ENCODE data around the gene CD96. TPM values are rescaled to one million over a fixed set of nuclear protein-coding genes. Genes with fewer than 3 reads are reported as not detected.
A peak's percentile ranks its signal among the peaks of the same experiment; 100 is the strongest.
"Not testable (repeated sequence)": the region's sequence is repeated elsewhere in the genome, so short reads cannot be mapped to it uniquely, and the experiment has no call there.

The CD96 gene
- polyA plus RNA-seq, 3 donors = 0.45 to 1.7 (median 1.7) TPM

DNA sequence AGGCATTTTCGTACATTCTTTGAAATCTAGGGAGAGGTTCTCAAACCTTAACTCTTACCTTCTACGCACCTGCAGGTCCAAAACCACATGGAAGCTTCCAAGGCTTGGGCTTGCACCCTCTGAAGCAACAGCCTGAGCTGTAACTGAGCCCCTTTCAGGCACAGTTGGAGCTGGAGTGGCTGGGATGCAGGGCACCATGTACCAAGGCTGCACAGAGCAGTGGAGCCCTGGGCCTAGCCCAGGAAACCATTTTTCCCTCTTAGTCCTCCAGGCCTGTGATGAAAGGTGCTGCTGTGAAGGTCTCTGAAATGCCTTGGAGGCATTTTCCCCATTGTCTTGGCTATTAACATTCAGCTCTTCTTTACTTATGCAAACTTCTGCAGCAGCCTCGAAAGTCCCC is 120.0 kb downstream of the CD96 start:
- no peak for DNase-seq (ENCODE audit: extremely low read depth in 1 of 11, low read depth in 9 of 11, low spot score in 4 of 11)

DNA sequence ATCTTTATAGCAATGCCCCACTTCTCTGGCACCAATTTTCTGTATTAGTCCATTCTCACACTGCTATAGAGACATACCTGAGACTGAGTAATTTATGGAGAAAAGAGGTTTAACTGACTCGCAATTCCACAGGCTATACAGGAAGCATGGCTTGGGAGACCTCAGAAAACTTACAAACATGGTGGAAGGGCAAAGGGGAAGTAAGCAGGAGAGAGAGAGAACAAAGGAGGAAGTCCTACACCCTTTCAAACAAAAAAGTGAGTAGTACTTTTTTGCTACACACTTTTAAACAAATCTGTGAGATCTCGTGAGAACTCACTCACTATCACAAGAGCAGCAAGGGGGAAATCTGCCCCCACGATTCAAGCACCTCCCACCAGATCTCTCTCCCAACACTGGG is 120.9 kb downstream of the CD96 start:
- DNase-seq (ENCODE audit: extremely low read depth in 1 of 11, low read depth in 9 of 11, low spot score in 4 of 11) = no peak

DNA sequence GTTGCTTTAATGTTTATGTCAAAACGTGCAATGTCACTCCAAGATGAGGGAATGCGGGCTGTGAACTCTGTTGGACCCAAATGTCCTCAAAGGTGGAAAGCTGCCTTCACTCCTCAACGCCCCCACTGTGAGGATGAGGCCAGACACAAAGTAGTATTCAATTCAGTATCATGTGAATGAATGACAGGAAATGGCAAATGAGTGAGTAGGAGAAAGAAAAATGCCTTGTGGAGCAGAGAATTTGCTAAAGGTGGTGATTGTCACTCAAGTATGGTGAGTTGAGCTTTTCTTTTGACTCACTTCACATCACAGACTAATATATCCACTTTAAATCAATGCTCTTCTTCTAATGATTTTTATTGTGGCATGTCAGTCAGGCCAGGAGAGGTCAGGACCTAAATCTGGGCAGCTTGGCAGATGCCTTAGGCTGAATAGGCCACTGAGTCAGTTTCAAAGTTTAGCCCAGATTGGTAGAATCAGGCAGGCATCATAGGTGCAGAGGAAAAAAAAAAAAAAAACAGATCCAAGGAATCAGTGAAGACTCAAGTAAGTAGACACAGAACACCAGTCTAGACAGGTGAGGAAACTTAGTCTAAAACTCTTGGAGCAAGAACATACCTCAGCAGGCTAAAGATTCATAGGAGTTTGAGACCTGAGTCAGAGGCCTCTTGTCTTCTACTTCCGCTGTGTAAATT is 124.2 kb downstream of the CD96 start:
- no peak for DNase-seq (ENCODE audit: extremely low read depth in 1 of 11, low read depth in 9 of 11, low spot score in 4 of 11)

DNA sequence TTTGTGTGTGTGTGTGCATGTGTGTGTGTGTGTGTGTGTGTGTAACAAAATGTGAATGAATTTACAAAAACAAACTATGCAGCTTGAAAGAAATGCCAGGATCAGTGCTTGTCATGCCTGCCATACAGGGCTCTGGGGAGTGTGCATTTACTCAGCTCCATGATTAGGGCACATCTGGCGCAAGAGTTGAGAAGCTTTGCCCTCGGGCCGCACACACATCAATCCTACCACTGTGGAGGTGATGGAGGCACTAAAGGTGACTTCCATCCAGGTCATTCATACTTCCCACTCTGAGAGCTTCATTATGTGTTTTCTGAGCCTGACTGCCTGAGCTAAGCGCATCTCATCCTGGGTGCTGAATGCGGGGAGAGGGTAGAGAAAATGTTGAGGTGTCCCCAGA is 125.2 kb downstream of the CD96 start:
- no peak for DNase-seq (ENCODE audit: extremely low read depth in 1 of 11, low read depth in 9 of 11, low spot score in 4 of 11)

DNA sequence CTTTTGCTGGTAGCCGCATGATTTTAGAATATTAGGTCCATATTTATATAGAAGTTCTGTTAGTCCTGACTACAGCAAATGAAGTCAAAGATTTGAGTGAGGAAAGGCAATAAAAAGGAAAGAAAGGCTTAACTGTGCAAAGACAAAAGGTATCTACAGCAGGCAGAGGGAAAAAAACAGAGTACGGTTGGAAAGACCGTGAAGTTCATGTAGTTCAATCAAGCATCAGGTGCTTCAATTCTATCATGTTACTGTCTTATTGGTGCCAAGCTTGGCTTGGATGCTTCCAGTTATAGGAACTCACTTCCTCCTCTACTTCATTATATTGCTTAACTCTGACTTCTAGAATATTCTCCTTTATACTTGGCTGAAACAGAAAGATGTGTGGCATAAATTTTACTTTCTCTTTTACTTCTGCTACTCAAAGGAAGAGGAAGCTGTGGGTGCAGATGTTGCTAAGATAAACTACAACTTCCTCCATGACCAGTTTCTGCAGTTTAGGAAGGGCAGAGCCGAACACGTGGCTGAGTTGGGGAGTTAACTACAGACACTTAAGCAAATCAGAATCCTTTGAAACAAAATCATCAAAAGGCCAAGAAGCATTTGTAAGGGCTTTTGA is 125.7 kb downstream of the CD96 start:
- DNase-seq (ENCODE audit: extremely low read depth in 1 of 11, low read depth in 9 of 11, low spot score in 4 of 11) = no peak

DNA sequence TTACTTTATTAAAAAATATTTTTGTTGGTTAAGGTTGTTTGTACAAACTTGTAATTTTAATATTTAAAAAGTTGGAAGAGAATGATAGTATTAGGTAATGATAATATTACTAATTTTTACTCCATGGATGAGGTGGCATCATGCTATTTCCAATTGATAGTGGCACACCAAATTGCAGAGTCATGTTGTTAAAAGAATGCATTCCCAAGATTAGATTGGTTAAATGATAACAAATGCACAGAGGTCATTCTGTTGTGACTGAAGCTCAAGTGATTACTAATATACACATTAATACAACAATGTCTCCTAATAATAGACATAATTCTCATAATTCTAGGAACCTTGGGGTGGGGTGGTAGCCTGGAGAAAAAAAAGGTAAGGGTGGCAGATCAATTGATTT is 126.3 kb downstream of the CD96 start:
- no peak for DNase-seq (ENCODE audit: extremely low read depth in 1 of 11, low read depth in 9 of 11, low spot score in 4 of 11)

DNA sequence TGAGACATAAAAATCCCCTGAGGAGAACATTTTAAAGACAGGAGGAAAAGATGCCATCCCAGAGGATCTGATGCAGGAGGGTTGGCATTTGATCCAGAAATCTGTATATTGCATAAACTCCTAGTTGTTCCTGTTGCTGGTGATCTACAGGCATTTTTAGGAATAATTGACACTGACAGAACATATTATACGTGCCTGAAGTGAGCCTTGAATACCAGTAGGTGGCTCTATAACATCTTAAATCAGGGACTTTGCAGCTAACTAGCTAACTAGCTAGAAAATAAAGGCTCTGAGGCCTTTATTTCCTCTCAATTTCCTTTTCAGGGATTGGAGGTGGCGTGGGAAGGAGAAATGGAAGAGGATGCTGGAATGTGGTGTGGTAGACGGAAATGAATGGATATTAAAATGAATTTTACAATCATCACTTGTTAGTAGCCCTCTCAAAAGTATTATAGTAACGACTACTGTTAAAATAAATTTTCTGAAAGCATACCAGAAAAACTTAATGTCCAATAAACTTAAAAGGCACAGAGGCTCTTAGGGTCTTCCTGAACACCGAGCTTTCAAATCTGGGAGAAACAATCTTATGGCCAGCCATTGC is 127.0 kb downstream of the CD96 start:
- peak in 4 of 11 donors; percentile 12 to 44 (median 26) for DNase-seq (ENCODE audit: extremely low read depth in 1 of 11, low read depth in 9 of 11, low spot score in 4 of 11)

DNA sequence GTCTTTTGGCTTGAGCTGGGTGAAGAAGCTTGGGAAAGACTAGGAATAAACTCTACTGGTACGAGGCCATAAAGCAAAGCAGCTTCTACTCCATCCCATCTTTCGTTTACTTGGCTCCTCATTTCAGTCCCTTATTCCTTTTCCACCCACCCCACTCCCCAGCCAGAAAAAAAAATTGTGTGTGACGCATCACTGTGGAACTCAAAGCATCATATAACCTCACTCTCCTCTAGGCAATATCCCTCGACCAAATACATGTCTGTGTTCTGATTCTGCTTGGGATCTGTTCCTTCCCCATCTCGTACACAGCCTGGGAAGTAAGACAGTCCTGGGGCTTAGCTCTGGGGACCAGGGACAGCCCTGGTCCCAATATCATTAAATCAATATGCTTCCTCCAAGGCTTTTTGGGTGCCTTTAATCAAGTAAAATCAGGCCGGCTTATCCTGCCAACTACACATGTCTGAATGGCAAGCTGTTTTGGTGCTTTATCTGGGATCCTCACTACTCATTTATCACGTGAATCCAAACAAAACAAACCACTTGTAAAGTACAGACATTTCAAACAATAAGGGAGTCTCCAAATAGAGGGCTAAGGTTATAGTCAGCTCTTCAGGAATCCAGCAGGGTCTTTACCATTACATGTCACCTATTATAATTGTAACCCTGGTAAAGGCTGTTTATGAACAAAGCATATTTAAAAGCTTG is 128.1 kb downstream of the CD96 start:
- DNase-seq (ENCODE audit: extremely low read depth in 1 of 11, low read depth in 9 of 11, low spot score in 4 of 11) = no peak

DNA sequence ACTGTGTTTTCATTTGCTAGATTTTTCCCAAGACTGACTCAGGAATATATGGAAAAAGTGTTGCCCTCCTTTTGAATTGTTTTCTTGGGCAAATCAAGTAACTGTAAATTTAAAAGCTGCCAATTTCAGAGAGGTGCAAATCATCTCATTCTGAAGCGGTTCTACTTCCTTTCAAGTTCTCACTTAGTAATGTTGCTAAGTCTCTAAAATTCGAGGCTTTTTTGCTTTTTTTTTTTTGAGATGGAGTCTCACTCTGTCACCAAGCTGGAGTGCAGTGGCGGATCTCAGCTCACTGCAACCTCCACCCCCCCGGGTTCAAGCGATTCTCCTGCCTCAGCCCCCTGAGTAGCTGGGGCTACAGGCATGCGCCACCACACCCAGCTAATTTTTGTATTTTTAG is 130.5 kb downstream of the CD96 start:
- not testable (repeated sequence) for DNase-seq (ENCODE audit: extremely low read depth in 1 of 11, low read depth in 9 of 11, low spot score in 4 of 11)

DNA sequence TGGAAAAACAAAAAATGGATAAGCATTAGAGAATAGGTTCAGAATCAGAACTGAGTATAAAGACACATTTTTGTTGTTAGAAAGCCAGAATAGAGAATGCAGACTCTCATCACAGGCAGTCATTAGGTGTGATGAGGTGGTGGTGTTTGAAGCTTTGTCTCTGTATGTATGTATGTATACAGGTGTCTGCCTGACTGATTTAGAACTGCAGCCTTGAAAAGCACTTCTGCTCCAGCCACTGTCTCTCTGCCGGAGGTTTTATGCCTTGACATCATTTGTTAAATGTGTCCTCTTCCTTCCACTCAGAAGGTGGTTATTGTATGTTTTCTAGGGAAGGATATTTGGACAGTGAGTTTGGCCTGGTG is 133.8 kb downstream of the CD96 start:
- DNase-seq (ENCODE audit: extremely low read depth in 1 of 11, low read depth in 9 of 11, low spot score in 4 of 11) = no peak

DNA sequence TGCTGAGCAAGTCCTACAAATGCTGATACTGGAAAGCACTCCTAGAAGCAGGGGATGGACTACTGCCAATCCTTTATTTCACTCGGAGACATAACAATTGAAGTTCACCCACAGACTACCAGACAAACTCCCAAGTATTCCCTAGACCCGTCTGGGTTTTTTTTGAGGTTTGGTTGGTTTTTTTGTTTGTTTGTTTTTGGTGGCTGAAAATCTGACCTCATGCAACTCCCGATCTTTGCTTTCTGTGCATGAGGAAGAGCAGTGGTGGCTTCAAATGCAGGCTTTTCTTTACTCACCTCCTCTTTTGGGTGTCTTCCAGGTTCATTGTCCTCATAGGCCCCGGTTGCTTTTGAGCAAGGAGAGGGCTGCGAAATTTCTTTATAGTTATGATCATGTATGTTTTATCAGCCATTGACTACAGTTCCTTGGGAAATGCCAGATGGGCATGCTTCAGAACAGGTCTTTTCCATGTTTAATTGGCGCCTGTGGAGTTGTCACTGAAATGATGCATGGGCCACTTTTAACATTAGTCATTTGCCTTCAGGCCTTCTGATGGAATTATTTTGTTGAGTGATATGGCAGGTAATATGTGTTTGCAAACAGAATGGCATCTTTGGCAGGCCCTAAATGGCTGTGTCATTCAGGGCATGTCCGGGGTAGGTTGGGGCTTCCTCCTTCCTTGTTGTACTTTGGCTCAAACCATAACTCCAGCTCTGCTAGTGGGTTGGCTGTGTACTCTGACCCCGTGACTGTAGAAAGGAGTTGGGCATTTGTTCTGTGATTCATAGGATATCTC is 134.4 kb downstream of the CD96 start:
- no peak for DNase-seq (ENCODE audit: extremely low read depth in 1 of 11, low read depth in 9 of 11, low spot score in 4 of 11)

DNA sequence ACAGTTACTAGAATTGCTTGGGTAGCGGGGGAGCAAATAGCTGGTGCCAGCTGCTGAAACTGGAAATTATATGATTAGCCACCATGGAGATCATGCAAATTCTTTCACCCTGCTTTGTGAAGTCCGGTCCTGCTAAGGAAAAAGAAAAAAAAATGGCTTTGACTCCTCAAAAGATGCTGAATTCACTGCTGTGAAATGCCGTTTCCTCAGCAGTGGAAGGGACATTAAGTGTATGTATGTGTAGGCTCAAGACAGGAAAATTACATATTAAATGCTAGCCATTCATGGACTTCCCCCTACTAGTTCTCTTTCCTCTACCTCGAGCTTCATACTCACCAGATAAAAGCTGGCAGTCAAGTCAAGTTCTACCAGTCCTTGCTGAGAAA is 135.0 kb downstream of the CD96 start:
- DNase-seq (ENCODE audit: extremely low read depth in 1 of 11, low read depth in 9 of 11, low spot score in 4 of 11) = no peak

DNA sequence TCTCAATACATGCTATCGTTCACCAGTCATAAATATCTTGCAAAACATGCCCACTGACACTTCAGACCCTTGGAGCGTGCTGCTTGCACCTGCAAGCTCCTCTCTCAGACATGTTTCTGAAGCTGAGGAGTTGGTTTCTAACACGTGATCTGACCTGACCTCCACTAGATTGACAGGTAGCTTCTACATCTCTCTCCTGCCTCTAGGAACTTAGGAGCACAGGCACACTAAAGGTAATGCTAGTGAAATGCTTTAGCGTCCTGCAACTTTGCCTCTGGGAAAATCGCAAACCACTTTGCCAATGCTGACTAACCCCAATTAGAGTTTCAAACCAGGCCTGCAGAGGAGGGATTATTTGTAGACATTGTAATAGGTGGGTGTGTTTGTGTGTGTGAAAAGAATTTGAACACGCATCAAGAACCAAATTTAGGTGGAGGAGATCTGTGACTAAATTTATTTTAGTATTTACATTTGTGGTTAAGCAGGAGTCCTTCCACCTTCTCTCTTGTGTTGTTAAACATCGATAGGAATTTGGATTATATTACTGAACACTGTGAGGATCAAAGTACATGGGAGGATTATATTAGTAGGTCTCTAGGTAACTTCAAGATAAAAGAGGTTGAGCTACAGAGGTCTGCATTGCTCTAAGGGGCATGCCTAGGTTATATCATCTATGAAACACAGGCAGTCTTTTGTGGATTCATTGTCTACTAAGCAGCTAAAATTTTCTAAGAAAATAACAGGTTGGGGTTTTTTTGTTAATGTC is 139.8 kb downstream of the CD96 start:
- no peak for DNase-seq (ENCODE audit: extremely low read depth in 1 of 11, low read depth in 9 of 11, low spot score in 4 of 11)

DNA sequence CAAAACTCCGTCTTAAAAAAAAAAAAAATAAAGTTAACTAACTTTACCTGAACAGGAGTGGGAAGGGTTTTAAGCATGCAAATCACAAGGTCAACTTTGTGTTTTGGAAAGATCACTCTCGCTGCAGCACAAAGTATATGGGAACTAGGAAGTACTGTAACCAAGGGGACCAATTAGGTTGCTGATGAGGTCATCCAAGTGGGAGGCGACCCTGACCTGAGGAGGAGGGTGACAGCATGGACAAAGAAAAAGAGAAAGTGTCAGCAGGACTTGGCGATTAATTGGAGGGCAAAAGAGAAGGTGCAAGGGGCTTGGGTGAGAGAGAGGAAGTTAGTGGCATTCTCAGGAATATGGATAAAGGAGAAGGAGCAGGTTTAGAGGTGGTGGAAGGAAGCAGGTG is 142.6 kb downstream of the CD96 start:
- DNase-seq (ENCODE audit: extremely low read depth in 1 of 11, low read depth in 9 of 11, low spot score in 4 of 11) = no peak

DNA sequence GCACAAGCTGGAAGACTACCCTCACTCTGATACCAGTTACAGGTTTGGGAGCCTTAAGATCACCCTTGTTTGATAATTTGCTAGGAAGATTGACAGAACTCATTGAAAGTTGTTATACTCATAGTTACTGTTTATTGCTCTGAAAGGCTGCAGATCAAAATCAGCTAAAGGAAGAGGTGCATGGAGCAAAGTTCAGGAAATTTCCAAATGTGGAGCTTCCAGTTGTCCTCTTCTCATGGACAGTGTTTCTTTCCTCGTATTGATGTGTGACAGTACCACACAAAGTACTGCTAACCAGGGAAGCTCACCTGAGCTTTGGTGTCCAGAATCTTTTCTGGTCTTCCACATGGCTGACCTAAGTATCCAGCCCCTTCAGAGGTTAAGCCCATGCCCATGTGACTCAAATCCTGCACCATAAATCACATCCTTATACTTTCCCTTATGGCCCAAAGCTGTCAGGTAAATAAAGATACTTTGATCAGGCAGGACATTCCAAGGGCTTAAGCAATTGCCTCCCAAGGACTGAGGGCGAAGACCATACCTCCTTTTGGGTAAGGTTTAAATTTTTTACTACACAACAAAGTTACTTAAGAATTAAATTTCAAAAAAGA is 146.3 kb downstream of the CD96 start:
- no peak for DNase-seq (ENCODE audit: extremely low read depth in 1 of 11, low read depth in 9 of 11, low spot score in 4 of 11)

DNA sequence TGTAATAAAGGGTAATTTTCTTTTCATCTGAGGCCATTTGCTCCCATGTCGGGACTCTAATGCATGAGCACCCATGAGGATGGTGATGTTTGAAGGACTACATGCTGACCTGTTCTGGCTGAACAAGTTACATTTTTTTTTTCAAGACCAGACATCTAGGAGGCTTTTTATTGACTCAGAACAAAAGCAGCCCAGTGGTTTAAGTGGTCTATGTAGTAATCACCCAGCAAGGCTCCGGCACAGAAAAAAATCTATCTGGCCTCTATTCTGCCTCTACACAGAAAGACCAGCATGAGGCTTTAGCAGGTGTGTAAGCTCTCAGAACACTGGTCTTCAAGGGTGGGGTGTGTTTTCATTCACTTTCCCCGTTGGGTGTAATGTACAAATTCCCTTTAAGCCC is 148.2 kb downstream of the CD96 start:
- DNase-seq (ENCODE audit: extremely low read depth in 1 of 11, low read depth in 9 of 11, low spot score in 4 of 11) = no peak

DNA sequence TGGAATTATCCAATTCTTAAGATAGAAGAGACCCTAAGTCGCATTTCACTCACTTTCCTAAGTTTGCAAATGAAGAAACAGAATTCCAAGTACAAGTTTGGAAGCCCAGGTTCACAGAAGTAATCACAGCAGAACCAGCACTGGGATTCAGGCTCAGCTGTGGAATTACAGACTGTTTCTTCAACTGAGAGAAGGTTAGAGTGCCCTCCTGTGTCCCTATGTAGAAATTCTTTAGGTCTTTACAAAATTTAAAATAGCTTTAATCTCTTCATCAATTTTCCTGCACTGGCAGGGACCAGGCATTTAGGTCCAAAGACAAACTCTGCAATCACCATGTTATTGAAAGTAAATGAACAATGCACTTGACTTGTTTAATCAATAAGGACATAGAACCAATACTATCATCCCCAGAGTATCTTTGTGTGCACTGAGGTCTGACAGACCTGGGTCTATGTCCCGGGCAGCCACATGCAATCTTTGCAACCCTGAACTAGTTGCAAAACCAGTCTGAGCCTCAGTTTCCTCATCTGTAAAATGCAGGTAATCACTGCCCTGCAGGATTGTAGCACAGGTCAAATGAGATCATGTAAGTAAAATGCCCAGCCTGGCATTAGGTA is 149.4 kb downstream of the CD96 start:
- peak in 1 of 11 donors; percentile 29 for DNase-seq (ENCODE audit: extremely low read depth in 1 of 11, low read depth in 9 of 11, low spot score in 4 of 11)
